WTC11 (cell line): ENCODE measurements around the gene OLFM1. TPM values are rescaled to one million over a fixed set of nuclear protein-coding genes. Genes with fewer than 3 reads are reported as not detected.

Experiments used
- ATAC-seq: fragments of 200-7000 bp; cut with Tn5 transposase; 2 replicates; pipeline ENCODE4 v1.10.0; 2021; ENCODE audit warnings: mild to moderate bottlenecking, moderate library complexity
- CTCF ChIA-PET: fragments of 300-600 bp; sonication (Branson Sonifier 250); formaldehyde crosslinking; loops from one replicate; lab custom pipeline; 2021; ENCODE audit warnings: antibody characterized with exemption; lab: Charles Lee
- POLR2A ChIA-PET: fragments of 350-600 bp; sonication (Branson Sonifier 250); formaldehyde crosslinking; loops from one replicate; lab custom pipeline; 2021; ENCODE audit warnings: antibody characterized with exemption; lab: Charles Lee
- DNase-seq: peaks from one replicate; pipeline ENCODE4 v3.0.0; 2021; ENCODE audit warnings: low spot score
- H3K27ac Mint-ChIP-seq: 2 replicates; pipeline ENCODE4 v1.8.0; 2021; ENCODE audit warnings: mixed read lengths
- H3K27me3 Mint-ChIP-seq: 2 replicates; pipeline ENCODE4 v1.8.0; 2021; ENCODE audit warnings: low read depth, mild to moderate bottlenecking, moderate library complexity, mixed read lengths
- H3K36me3 Mint-ChIP-seq: 2 replicates; pipeline ENCODE4 v1.8.0; 2021; ENCODE audit warnings: mixed read lengths
- H3K4me1 Mint-ChIP-seq: 2 replicates; pipeline ENCODE4 v1.8.0; 2022; ENCODE audit warnings: mixed read lengths
- H3K4me3 Mint-ChIP-seq: 2 replicates; pipeline ENCODE4 v1.8.0; 2021; ENCODE audit warnings: mild to moderate bottlenecking, moderate library complexity, mixed read lengths
- H3K9me3 Mint-ChIP-seq: 2 replicates; pipeline ENCODE4 v1.8.0; 2021; ENCODE audit warnings: mixed read lengths
- ESRRA ChIP-seq: sonication (generic); formaldehyde crosslinking; IDR thresholded peaks from 2 replicates; pipeline ENCODE4 v1.8.1; 2022; ENCODE audit warnings: mild to moderate bottlenecking, missing genetic modification reagents, borderline replicate concordance
- IRF2 ChIP-seq: sonication (generic); formaldehyde crosslinking; IDR thresholded peaks from 2 replicates; pipeline ENCODE4 v1.8.0; 2022; ENCODE audit warnings: low read depth, missing genetic modification reagents, borderline replicate concordance
- KAT7 ChIP-seq: sonication (generic); formaldehyde crosslinking; IDR thresholded peaks from 2 replicates; pipeline ENCODE4 v1.8.1; 2023; ENCODE audit warnings: missing genetic modification reagents, mild to moderate bottlenecking, borderline replicate concordance
- MYBL2 ChIP-seq: sonication (generic); formaldehyde crosslinking; IDR thresholded peaks from 2 replicates; pipeline ENCODE4 v1.8.1; 2023; ENCODE audit warnings: mild to moderate bottlenecking, moderate library complexity, missing genetic modification reagents
- NFE2L1 ChIP-seq: sonication (generic); formaldehyde crosslinking; IDR thresholded peaks from 2 replicates; pipeline ENCODE4 v1.8.1; 2023; ENCODE audit warnings: missing genetic modification reagents
- NR1H2 ChIP-seq: sonication (generic); formaldehyde crosslinking; IDR thresholded peaks from 2 replicates; pipeline ENCODE4 v1.9.0; 2021; ENCODE audit warnings: mild to moderate bottlenecking, moderate library complexity, missing genetic modification reagents
- OVOL2 ChIP-seq: fragments of 250-450 bp; sonication (Bioruptor Pico); IDR thresholded peaks from 2 replicates; pipeline ENCODE4 v1.9.0; 2021; ENCODE audit warnings: mild to moderate bottlenecking, borderline replicate concordance
- PRRX2 ChIP-seq: fragments of 250-450 bp; sonication (Bioruptor Pico); IDR thresholded peaks from 2 replicates; pipeline ENCODE4 v1.8.0; 2021; ENCODE audit warnings: mild to moderate bottlenecking
- SMAD4 ChIP-seq: sonication (generic); formaldehyde crosslinking; IDR thresholded peaks from 2 replicates; pipeline ENCODE4 v1.8.0; 2022; ENCODE audit warnings: mild to moderate bottlenecking, missing genetic modification reagents
- TEAD4 ChIP-seq: sonication (generic); formaldehyde crosslinking; IDR thresholded peaks from 2 replicates; pipeline ENCODE4 v1.8.0; 2022; ENCODE audit warnings: mild to moderate bottlenecking, missing genetic modification reagents
- ZNF121 ChIP-seq: sonication (generic); formaldehyde crosslinking; IDR thresholded peaks from 2 replicates; pipeline ENCODE4 v1.8.0; 2023; ENCODE audit warnings: missing genetic modification reagents
- ZNF423 ChIP-seq: fragments of 250-450 bp; sonication (Bioruptor Pico); IDR thresholded peaks from 2 replicates; pipeline ENCODE4 v2.1.2; 2022; ENCODE audit warnings: mild to moderate bottlenecking, moderate library complexity
- ZNF671 ChIP-seq: fragments of 250-450 bp; sonication (Bioruptor Pico); IDR thresholded peaks from 2 replicates; pipeline ENCODE4 v1.8.0; 2021; ENCODE audit warnings: mild to moderate bottlenecking
- total RNA-seq: library from RNA; stranded (reverse); gene quantifications from 3 replicates; pipeline ENCODE4 v1.2.3, GENCODE V29; 2021
- TF ChIP-seq, protein P1 (sequence below): sonication (generic); formaldehyde crosslinking; IDR thresholded peaks from 2 replicates; pipeline ENCODE4 v1.8.1; 2022; ENCODE audit warnings: missing genetic modification reagents, borderline replicate concordance
- TF ChIP-seq, protein P2 (sequence below): fragments of 250-450 bp; sonication (Bioruptor Pico); conservative IDR thresholded peaks from 2 replicates; pipeline ENCODE4 v1.9.0; 2021; ENCODE audit warnings: mild to moderate bottlenecking
- TF ChIP-seq, protein P3 (sequence below): fragments of 250-450 bp; sonication (Bioruptor Pico); IDR thresholded peaks from 2 replicates; pipeline ENCODE4 v1.9.0; 2021; ENCODE audit warnings: mild to moderate bottlenecking, borderline replicate concordance
- TF ChIP-seq, protein P4 (sequence below): sonication (generic); formaldehyde crosslinking; IDR thresholded peaks from 2 replicates; pipeline ENCODE4 v1.8.1; 2023; ENCODE audit warnings: mild to moderate bottlenecking, missing genetic modification reagents, moderate library complexity
- TF ChIP-seq, protein P5 (sequence below): fragments of 250-450 bp; sonication (Bioruptor Pico); IDR thresholded peaks from 2 replicates; pipeline ENCODE4 v2.1.2; 2022; ENCODE audit warnings: mild to moderate bottlenecking, moderate library complexity

The OLFM1 gene
- total RNA-seq, 1 experiment from 2014 or later: 37.6 TPM

DNA sequence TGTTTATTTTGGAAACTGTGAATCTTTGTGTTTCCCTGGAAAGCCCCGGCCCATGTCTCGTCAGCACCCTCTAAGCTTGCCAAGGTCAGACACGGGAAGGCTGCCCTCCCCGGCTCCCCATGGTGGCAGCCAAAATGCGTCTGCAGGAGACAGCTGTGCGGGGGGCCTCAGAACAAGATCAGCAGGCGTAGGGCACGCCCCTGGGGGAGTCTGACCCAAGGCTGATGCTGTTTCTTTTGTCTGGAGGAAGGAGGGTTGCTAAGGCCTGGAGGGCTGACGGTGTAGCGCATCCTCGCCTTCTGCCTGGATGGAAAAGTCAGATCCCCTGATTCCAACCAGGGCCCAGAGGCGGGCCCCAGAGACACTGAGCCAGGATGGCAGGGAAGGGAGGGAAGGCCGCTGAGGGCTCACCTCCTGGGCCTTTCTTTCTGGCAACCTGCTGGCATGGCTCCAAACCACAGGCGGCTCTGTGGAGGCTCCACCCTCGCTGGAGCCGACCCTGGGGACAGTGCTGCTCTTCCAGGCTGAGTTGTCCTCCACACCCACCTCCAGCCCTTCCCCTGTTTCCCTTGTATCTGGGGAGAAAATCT, 57.2 kb downstream of the OLFM1 start:
- ATAC-seq: no peak
- no peak for DNase-seq
- no peak overlapping the region for H3K27ac Mint-ChIP-seq
- no peaks in the 10 kb centered on the region for H3K27me3 Mint-ChIP-seq
- H3K4me3 Mint-ChIP-seq: no peak overlapping the region
- ChIA-PET CTCF (no interaction called here), POLR2A (no interaction called here)
- no peak for TF ChIP-seq NFE2L1 (CRISPR knock-in tag)
- peak; percentile 55; the same call in 1 of the 2 replicates for TF ChIP-seq ZNF423 (CRISPR knock-in tag)
- H3K9me3 Mint-ChIP-seq: peaks cover 5% of the 10 kb centered on the region
- no peaks in the 10 kb centered on the region for H3K36me3 Mint-ChIP-seq
- H3K4me1 Mint-ChIP-seq: peaks cover 3% of the 10 kb centered on the region; the same call in 1 of the 2 replicates

DNA sequence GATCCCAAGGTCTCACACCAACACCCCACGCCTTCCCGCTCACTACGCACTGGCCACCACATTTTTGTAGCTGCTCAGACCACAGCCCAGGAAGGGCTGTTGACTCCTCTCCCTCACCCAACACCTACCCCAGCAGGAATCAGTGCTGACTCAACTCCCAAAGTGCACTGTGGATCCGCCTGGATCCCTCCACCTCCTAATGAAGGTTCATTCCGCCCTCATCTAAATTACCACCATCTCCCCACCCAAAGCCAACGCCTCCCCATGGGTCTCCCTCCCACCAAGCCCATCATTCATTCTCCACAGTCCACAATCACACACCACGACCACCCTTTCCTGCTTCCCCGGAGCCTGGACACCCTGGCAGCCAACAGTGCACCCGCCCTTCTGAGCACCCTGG, 57.8 kb downstream of the OLFM1 start:
- CTCF ChIA-PET: no interaction called here
- TF ChIP-seq, protein P1, sequence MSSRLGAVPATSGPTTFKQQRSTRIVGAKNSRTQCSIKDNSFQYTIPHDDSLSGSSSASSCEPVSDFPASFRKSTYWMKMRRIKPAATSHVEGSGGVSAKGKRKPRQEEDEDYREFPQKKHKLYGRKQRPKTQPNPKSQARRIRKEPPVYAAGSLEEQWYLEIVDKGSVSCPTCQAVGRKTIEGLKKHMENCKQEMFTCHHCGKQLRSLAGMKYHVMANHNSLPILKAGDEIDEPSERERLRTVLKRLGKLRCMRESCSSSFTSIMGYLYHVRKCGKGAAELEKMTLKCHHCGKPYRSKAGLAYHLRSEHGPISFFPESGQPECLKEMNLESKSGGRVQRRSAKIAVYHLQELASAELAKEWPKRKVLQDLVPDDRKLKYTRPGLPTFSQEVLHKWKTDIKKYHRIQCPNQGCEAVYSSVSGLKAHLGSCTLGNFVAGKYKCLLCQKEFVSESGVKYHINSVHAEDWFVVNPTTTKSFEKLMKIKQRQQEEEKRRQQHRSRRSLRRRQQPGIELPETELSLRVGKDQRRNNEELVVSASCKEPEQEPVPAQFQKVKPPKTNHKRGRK (CRISPR knock-in tag): no peak
- TF ChIP-seq ZNF671 (CRISPR knock-in tag) (no peak), NR1H2 (CRISPR knock-in tag) (no peak), ZNF121 (CRISPR knock-in tag) (no peak), KAT7 (CRISPR knock-in tag) (no peak), IRF2 (CRISPR knock-in tag) (no peak), OVOL2 (no peak)
- TF ChIP-seq, protein P2, sequence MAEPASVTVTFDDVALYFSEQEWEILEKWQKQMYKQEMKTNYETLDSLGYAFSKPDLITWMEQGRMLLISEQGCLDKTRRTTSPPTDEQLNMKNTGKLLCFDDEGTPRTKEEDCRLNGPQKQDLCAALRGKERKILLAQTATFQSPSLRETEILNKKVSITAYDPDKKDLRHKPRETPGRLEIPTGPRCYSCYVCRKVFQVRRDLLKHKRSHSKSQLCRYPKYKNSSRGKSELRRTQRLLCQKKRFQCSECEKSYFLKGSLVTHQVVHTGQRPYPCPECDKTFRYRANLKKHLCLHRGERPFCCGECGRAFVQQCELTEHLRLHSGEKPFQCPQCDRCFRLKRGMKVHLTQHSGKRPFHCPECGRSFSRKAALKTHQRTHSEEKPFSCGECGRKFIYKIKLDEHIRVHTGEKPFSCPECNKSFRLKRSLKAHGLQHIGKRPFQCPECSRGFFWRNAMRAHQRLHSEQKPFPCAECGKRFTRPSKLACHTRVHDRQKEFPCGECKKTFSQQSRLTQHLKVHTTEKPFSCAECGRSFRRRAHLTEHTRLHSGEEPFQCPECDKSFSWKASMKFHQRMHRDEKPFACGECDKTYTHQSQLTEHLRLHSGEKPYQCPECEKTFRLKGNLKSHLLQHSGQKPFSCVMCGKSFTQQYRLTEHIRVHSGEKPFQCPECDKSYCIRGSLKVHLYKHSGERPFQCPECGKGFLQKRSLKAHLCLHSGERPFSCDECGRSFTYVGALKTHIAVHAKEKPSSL (CRISPR knock-in tag): no peak
- TF ChIP-seq, protein P3, sequence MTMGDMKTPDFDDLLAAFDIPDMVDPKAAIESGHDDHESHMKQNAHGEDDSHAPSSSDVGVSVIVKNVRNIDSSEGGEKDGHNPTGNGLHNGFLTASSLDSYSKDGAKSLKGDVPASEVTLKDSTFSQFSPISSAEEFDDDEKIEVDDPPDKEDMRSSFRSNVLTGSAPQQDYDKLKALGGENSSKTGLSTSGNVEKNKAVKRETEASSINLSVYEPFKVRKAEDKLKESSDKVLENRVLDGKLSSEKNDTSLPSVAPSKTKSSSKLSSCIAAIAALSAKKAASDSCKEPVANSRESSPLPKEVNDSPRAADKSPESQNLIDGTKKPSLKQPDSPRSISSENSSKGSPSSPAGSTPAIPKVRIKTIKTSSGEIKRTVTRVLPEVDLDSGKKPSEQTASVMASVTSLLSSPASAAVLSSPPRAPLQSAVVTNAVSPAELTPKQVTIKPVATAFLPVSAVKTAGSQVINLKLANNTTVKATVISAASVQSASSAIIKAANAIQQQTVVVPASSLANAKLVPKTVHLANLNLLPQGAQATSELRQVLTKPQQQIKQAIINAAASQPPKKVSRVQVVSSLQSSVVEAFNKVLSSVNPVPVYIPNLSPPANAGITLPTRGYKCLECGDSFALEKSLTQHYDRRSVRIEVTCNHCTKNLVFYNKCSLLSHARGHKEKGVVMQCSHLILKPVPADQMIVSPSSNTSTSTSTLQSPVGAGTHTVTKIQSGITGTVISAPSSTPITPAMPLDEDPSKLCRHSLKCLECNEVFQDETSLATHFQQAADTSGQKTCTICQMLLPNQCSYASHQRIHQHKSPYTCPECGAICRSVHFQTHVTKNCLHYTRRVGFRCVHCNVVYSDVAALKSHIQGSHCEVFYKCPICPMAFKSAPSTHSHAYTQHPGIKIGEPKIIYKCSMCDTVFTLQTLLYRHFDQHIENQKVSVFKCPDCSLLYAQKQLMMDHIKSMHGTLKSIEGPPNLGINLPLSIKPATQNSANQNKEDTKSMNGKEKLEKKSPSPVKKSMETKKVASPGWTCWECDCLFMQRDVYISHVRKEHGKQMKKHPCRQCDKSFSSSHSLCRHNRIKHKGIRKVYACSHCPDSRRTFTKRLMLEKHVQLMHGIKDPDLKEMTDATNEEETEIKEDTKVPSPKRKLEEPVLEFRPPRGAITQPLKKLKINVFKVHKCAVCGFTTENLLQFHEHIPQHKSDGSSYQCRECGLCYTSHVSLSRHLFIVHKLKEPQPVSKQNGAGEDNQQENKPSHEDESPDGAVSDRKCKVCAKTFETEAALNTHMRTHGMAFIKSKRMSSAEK: no peak
- TF ChIP-seq, all 79 proteins: peak for 0
- Mint-ChIP-seq H3K27ac (no peak overlapping the region; the same call in 1 of the 2 replicates), H3K9me3 (peaks cover 9% of the 10 kb centered on the region), H3K4me3 (no peak overlapping the region), H3K4me1 (peaks cover 3% of the 10 kb centered on the region; the same call in 1 of the 2 replicates), H3K27me3 (no peaks in the 10 kb centered on the region), H3K36me3 (peaks cover under 1% of the 10 kb centered on the region)
- POLR2A ChIA-PET: no interaction called here
- no peak for DNase-seq
- ATAC-seq: no peak

DNA sequence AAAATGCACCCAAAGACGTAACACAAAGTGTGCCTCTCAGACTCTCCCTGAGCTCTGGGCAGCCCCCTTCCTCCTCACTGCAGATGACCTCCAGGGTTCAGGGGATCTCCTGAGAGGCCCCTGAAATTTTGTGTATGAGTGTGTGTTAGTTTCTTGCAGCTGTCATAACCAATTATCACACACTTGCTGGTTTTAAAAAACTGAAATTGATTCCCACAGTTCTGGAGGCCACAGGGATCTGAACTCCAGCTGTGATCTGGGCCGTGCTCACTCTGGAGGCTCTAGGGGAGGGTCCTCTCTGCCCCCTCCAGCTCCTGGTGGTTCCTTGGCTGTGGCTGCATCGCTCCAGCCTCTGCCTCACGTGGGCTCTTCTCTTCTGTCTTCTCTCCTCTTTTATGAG, 58.8 kb downstream of the OLFM1 start:
- Mint-ChIP-seq H3K4me3 (no peak overlapping the region), H3K4me1 (peaks cover 3% of the 10 kb centered on the region; the same call in 1 of the 2 replicates), H3K27ac (no peak overlapping the region), H3K9me3 (peaks cover 16% of the 10 kb centered on the region), H3K36me3 (peaks cover 7% of the 10 kb centered on the region), H3K27me3 (no peaks in the 10 kb centered on the region; the same call in 1 of the 2 replicates)
- ATAC-seq (no peak), DNase-seq (no peak)
- POLR2A ChIA-PET: no interaction called here
- CTCF ChIA-PET: no interaction called here
- TF ChIP-seq ESRRA (CRISPR knock-in tag): no peak
- TF ChIP-seq, protein P4, sequence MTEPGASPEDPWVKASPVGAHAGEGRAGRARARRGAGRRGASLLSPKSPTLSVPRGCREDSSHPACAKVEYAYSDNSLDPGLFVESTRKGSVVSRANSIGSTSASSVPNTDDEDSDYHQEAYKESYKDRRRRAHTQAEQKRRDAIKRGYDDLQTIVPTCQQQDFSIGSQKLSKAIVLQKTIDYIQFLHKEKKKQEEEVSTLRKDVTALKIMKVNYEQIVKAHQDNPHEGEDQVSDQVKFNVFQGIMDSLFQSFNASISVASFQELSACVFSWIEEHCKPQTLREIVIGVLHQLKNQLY (CRISPR knock-in tag): no peak
- TF ChIP-seq PRRX2: no peak
- no peak for TF ChIP-seq TEAD4 (CRISPR knock-in tag)
- no peak for TF ChIP-seq SMAD4
- TF ChIP-seq, protein P3: no peak
- no peak for TF ChIP-seq MYBL2
- TF ChIP-seq, protein P5, sequence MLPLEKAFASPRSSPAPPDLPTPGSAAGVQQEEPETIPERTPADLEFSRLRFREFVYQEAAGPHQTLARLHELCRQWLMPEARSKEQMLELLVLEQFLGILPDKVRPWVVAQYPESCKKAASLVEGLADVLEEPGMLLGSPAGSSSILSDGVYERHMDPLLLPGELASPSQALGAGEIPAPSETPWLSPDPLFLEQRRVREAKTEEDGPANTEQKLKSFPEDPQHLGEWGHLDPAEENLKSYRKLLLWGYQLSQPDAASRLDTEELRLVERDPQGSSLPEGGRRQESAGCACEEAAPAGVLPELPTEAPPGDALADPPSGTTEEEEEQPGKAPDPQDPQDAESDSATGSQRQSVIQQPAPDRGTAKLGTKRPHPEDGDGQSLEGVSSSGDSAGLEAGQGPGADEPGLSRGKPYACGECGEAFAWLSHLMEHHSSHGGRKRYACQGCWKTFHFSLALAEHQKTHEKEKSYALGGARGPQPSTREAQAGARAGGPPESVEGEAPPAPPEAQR: no peak
